Dedifferentiated amniotic fluid mesenchymal stem cell (primary cell): Measurements from ENCODE around the gene CFAP299.
A peak's percentile ranks its signal among the peaks of the same experiment; 100 is the strongest.
"Not testable (repeated sequence)": the region's sequence is repeated elsewhere in the genome, so short reads cannot be mapped to it uniquely, and the experiment has no call there.

ENCODE experiments used
- DNase-seq: peaks from one replicate; pipeline ENCODE4 v3.0.0-alpha.2; 2016; ENCODE audit errors: extremely low spot score

The CFAP299 gene

DNA sequence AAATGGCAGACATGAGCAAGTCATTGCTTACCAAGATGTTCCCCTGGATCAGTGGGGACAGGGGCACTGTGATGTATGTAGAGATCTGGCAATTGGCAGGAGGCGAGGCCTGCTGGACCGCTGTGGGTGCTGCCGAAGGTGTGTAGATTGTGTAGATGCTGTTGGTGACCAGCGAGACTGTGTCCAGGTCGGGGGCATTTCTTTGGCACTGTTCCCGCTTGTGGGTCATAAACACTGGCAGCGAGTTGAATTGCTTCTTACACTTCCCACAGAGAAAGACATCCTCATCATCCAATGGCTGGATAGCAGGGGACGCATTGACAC is 52.7 kb downstream of the CFAP299 start:
- DNase-seq, result no peak

DNA sequence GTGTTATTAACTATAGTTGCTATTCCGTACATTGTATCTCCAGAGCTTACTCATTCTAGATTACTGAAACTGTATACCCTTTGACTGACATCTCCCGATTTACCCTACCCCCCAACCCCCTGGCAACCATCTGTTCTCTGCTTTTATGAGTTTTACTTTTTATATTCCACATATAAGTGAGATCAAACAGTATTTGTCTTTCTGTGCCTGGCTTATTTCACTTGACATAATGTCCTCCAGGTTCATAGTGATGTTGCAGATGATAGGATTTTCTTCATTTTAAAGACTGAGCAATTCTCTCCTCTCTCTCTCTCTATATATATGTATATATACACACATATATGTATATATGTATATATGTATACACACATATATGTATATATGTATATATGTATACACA is 54.6 kb downstream of the CFAP299 start:
- no peak for DNase-seq

DNA sequence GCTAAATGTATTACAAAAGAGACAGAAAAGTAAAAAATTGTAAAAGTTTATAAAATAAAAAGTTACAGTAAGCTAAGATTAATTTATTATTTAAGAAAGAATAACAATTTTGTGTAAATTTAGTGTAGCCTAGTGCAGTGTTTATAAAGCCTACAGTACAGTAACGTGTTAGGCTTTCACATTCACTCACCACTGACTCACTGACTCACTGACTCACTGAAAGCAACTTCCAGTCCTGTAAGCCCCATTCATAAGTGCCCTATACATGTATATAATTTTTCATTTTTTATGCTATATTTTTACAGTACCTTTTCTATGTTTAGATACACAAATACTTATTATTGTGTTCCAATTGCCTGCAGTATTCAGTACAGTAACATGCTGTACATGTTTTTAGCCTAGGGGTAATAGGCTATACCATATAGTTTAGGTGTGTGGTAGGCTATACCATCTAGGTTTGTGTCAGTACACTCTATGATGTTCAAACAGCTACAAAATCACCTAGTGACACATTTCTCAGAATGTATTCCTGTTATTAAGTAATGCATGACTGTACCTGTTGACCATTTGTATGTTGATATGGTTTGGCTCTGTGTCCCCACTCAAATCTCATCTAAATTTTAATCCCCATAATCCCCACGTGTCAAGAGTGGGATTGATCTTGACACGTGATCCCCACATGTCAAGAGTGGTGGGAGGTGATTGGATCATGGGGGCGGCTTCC is 57.9 kb downstream of the CFAP299 start:
- DNase-seq, result peak; percentile 44

GRCh38 chr4:80393970-80394250 is 58.4 kb downstream of the CFAP299 start:
- no peak for DNase-seq

- peak; percentile 15 for DNase-seq
Measured at GRCh38 chr4:80407246-80407645, 71.7 kb downstream of the CFAP299 start.

DNA sequence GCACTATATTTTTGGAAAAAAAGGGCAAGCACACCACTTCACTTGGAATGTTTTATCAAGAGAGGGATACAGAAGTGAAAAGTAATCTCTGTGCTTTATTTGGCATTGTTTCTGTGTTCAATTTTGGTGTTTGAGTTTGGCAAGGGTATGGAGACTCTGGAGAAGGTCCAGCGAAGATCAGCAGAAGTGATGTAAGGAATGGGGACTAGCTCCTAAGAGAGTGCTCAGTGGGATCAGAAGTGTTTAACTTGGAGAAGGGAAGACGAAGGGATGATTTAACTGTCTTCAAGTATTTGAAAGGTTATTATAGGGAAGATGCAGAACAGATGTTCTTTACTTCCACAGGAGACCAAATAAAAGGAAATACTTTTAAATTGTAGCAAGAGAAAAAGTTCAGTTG is 74.3 kb downstream of the CFAP299 start:
- no peak for DNase-seq

GRCh38 chr4:80412322-80412721 is 76.8 kb downstream of the CFAP299 start:
- no peak for DNase-seq

DNA sequence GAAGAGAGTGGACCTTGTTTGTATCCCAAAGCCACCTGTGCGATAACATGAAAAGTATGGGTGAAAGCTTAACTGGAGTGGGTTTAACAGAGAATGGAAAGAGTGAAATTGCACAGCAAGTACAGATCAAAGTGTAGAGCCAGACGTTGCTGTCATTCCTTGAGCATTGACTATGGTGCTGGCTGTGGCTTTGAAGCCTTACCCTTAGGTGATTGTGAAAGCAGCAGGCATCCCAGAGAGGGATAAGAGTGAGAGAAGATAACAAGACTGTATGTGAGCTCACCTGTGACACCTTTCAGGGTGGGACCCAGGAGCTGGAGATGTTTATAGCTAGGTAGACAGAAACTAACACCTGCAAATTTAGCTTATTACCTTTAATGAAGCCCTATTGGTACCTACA is 77.6 kb downstream of the CFAP299 start:
- no peak for DNase-seq

- no peak for DNase-seq
Measured at GRCh38 chr4:80417019-80417418, 81.5 kb downstream of the CFAP299 start.

GRCh38 chr4:80419946-80420345 is 84.4 kb downstream of the CFAP299 start:
- no peak for DNase-seq

DNA sequence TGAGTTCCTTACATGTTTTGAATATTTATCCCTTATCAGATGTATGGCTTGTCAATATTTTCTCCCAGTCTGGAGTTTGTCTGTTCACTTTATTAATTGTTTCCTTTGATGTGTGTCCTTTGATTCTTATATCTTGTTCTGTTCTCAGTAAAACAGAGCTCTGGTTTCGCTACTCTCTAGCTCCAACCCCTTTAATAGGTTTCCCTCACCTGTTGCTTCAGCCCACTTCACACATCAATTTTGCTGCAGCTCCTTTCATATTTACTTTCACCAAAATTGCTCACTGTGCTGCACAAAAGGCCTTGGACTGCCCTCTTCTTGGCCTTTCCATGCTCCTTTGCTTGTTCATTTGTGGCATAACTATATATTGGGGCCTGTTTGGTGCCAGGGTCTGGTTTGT is 85.1 kb downstream of the CFAP299 start:
- DNase-seq, result no peak

GRCh38 chr4:80422727-80423404 is 87.3 kb downstream of the CFAP299 start:
- no peak for DNase-seq

- no peak for DNase-seq
Measured at GRCh38 chr4:80423553-80424224, 88.2 kb downstream of the CFAP299 start.

GRCh38 chr4:80424225-80424581 is 88.7 kb downstream of the CFAP299 start:
- DNase-seq, result no peak

DNA sequence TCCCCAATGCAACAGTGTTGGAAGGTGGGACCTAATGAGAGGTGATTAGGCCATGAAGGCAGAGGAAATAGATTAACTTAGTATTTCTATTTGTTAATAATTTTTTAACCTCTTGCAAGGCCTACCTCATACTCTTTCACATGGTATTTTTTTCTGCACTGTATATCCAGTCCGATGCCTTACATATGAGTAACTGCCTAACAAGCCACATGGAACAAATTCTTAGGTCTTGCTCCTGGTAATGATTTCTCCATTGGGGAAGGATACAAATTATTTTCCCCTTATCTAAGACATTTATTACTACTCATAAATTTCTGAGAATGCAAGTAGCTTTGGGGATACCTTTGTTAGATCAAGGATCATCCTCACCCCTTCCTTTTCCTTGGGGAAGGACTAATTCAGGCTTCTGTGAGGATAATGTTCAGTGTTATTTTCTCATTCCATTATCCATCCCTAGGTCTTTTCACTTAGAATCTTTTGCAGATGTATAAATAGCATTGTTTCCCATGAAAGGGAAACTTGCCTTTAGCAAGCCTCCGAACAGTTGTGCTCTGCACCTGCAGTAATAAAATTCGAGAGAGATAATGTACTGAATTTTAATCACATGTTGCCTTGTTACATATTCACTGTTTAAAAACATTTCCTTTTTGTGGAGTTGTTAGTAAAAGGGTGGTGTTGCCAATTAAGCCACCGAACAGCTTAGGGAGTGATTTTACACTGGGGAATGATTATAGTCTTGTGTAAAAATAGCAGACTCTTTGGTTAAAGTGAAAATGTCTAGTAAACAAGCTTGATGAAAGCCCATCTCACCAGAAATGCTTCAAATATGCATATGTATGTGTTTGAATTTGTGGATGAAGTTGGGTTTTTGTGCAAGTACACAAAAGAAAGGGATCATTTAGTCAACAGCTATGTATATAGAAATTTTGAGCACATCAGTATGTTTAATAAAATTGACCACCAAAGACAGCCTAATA is 89.9 kb downstream of the CFAP299 start:
- DNase-seq, result no peak

GRCh38 chr4:80431203-80431965 is 95.9 kb downstream of the CFAP299 start:
- DNase-seq, result no peak

- DNase-seq, result no peak
Measured at GRCh38 chr4:80434238-80434637, 98.7 kb downstream of the CFAP299 start.

GRCh38 chr4:80438016-80438415 is 102.5 kb downstream of the CFAP299 start:
- no peak for DNase-seq

- not testable (repeated sequence) for DNase-seq
Measured at GRCh38 chr4:80439294-80440061, 103.9 kb downstream of the CFAP299 start.

- no peak for DNase-seq
Measured at GRCh38 chr4:80446248-80446647, 110.7 kb downstream of the CFAP299 start.

DNA sequence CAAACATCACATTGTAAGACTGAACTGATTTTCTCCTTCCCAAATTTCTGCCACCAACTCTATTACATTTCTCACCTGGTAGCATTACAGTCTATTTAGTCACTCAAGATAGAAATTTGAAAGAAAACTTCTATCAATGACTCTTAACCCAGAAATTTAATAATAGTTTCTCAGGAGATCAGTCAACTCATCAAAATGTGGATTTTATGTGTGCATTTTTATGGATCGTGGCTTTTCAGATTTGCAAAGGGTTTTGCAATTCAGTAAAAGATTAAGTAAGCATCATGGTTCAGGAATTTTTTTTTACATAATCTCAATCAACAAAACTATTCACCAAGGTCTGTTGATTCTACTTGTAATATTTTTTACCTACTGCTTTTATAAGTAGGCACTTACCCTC is 111.1 kb downstream of the CFAP299 start:
- no peak for DNase-seq
